Astrocyte (in vitro differentiated cells and primary cell): ENCODE measurements around the gene DISC1.

Experiments
- CTCF ChIP-seq: IDR thresholded peaks from 2 replicates; pipeline ENCODE4 v1.5.1; 2011; ENCODE audit warnings: low read depth, mild to moderate bottlenecking, inconsistent platforms, low read length, moderate library complexity; ENCODE audit not compliant: insufficient read depth
- EZH2 ChIP-seq: IDR thresholded peaks from 2 replicates; pipeline ENCODE4 v1.6.1; 2012; ENCODE audit warnings: mild to moderate bottlenecking, low read length, inconsistent platforms; ENCODE audit not compliant: insufficient read depth

GRCh38 chr1:231836227-231836893, 209.8 kb downstream of the DISC1 start:
- no peak for TF ChIP-seq CTCF
- no peak for TF ChIP-seq EZH2
